Dendritic cell treated with granulocyte-macrophage colony-stimulating factor and Interleukin-4, amounts not matched to agents 40 ng/mL and 50 ng/mL, for 4 days (primary cell): ENCODE data around the gene SLC25A47.
"Not testable (repeated sequence)": the region's sequence is repeated elsewhere in the genome, so short reads cannot be mapped to it uniquely, and the experiment has no call there.

ENCODE experiments used
- H3K27ac Mint-ChIP-seq: one replicate; pipeline ENCODE4 v1.8.0; 2022; ENCODE audit warnings: mild to moderate bottlenecking, mixed read lengths
- H3K27me3 Mint-ChIP-seq: one replicate; pipeline ENCODE4 v1.8.0; 2022; ENCODE audit warnings: mild to moderate bottlenecking, mixed read lengths
- H3K36me3 Mint-ChIP-seq: one replicate; pipeline ENCODE4 v1.8.0; 2022; ENCODE audit warnings: low read depth, mixed read lengths
- H3K4me1 Mint-ChIP-seq: one replicate; pipeline ENCODE4 v1.8.0; 2022; ENCODE audit warnings: low read depth, mixed read lengths
- H3K4me3 Mint-ChIP-seq: one replicate; pipeline ENCODE4 v1.8.0; 2022; ENCODE audit warnings: mild to moderate bottlenecking, moderate library complexity, mixed read lengths
- H3K9me3 Mint-ChIP-seq: one replicate; pipeline ENCODE4 v1.8.0; 2022; ENCODE audit warnings: mixed read lengths
- intact Hi-C: fragments of 100-400 bp; cut with micrococcal nuclease; formaldehyde crosslinking; loops from one replicate; pipeline ENCODE4 v1.15.0; 2022

Gene SLC25A47

GRCh38 chr14:100293497-100294212, 29.5 kb upstream of the SLC25A47 start:
- peaks cover 66% of the 10 kb centered on the region for H3K36me3 Mint-ChIP-seq
- intact Hi-C loops = no loop called here
- no peaks in the 10 kb centered on the region for H3K27me3 Mint-ChIP-seq
- no peak overlapping the region for H3K4me3 Mint-ChIP-seq
- H3K4me1 Mint-ChIP-seq = peaks cover 53% of the 10 kb centered on the region
- no peaks in the 10 kb centered on the region for H3K9me3 Mint-ChIP-seq
- H3K27ac Mint-ChIP-seq = no peak overlapping the region

- no peaks in the 10 kb centered on the region for H3K27me3 Mint-ChIP-seq
- H3K36me3 Mint-ChIP-seq = peaks cover 66% of the 10 kb centered on the region
- no peak overlapping the region for H3K27ac Mint-ChIP-seq
- H3K4me1 Mint-ChIP-seq = peaks cover 60% of the 10 kb centered on the region
- intact Hi-C loops = no loop called here
- no peaks in the 10 kb centered on the region for H3K9me3 Mint-ChIP-seq
- H3K4me3 Mint-ChIP-seq = no peak overlapping the region
Measured at GRCh38 chr14:100294213-100294962, 28.8 kb upstream of the SLC25A47 start.

GRCh38 chr14:100294963-100295330, 28.2 kb upstream of the SLC25A47 start:
- Mint-ChIP-seq H3K9me3 (no peaks in the 10 kb centered on the region), H3K4me1 (peaks cover 64% of the 10 kb centered on the region), H3K4me3 (no peak overlapping the region), H3K36me3 (peaks cover 64% of the 10 kb centered on the region), H3K27ac (peak overlapping the region; percentile 84), H3K27me3 (no peaks in the 10 kb centered on the region)
- intact Hi-C loops = no loop called here

DNA sequence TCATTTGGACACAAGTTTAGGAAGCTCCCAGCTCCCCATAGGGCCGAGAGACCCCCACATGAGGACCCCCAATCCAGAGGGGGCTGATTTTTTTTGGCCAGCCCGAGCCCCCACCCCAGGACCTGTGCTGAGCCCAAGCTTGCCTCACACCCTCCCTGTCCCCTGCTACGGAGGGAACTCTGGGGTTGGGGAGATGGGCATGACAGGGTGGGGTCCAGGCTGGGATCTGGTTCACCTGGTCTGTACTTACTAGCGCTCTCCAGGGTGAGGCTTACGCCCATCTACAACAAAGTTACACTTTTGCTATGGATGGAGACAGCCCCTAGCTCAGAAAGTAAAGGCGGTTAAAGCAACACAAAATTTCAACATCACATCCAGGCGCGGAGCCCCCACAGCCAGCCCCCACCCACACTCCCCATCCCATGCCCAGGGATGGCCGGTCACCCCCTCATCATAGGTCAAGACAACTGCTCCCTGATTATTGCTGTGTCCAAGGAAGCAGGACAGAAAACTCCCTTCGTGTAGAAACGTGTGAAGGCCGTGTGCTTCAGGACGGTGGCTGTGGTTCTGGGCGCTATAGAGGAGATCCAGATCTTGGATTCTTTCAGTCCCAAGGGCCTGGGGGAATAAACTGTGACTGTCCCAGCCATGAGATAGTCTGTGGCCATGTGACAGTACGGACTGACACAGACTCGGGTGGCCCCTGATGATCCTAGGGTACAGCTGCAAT, 27.6 kb upstream of the SLC25A47 start:
- intact Hi-C loops = no loop called here
- no peaks in the 10 kb centered on the region for H3K9me3 Mint-ChIP-seq
- no peaks in the 10 kb centered on the region for H3K27me3 Mint-ChIP-seq
- no peak overlapping the region for H3K4me3 Mint-ChIP-seq
- H3K27ac Mint-ChIP-seq = peak overlapping the region; percentile 84
- H3K36me3 Mint-ChIP-seq = peaks cover 58% of the 10 kb centered on the region
- peaks cover 58% of the 10 kb centered on the region for H3K4me1 Mint-ChIP-seq

- Mint-ChIP-seq H3K9me3 (no peaks in the 10 kb centered on the region), H3K4me1 (peaks cover 51% of the 10 kb centered on the region), H3K4me3 (peak overlapping the region; percentile 20), H3K27me3 (no peaks in the 10 kb centered on the region), H3K27ac (peak overlapping the region; percentile 84), H3K36me3 (peaks cover 52% of the 10 kb centered on the region)
- intact Hi-C loops = no loop called here
Measured at GRCh38 chr14:100296106-100296651, 27.0 kb upstream of the SLC25A47 start.

- Mint-ChIP-seq H3K4me3 (peak overlapping the region; percentile 62), H3K4me1 (peaks cover 53% of the 10 kb centered on the region), H3K27ac (peak overlapping the region; percentile 84), H3K36me3 (peaks cover 46% of the 10 kb centered on the region)
- H3K27me3 Mint-ChIP-seq, intact Hi-C loops, H3K9me3 Mint-ChIP-seq: not testable (repeated sequence)
Measured at GRCh38 chr14:100296729-100297128, 26.4 kb upstream of the SLC25A47 start.

DNA sequence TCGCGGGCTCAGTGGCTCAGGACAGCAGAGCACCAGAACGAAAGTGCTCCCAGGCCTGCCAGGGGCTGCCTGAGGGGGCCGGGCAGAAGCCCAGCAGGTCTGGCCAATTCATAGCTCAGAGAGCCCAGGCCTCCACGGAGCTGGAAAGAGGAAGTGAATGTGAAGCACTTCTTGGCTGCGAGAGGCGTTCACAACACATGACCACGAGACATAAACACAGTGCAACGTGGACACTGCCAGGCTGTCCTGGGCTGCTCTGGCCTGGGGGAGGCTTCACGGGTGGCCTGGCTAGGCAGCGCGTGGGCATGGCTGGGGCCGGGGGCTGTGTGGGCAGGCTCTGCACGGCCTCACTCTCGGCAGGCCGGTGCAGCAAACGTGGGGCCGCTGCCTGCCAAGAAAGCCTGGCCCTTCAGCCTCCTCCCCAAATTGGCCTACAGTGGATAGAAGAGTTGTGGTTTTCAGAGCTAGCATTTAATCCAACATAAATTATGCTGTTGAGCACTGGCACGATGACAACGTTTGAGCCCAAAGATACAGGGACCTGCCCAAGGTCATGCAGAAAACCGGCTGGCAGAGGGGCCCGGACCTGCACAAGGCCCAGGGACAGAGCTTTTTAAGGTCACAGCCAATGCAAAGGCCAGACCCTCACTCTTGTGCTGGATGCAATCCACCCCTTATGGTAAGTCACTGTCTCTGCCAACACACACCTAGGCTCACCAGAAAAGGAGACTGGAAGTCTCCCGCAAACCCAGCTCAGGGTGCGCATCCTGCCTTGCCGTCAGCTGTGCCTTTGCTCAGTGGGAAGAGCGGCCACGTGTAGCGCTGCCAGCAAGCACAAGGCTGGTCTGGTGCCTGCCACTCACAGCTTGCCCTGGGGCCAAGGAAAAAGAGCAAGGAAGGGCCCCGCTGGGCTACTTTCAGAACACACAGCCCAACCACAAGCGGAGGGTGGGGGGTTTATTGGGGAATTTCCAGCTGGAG, 25.5 kb upstream of the SLC25A47 start:
- H3K4me1 Mint-ChIP-seq = peaks cover 59% of the 10 kb centered on the region
- intact Hi-C loops = no loop called here
- peaks cover 40% of the 10 kb centered on the region for H3K36me3 Mint-ChIP-seq
- H3K27ac Mint-ChIP-seq = peak overlapping the region; percentile 84
- H3K9me3 Mint-ChIP-seq = no peaks in the 10 kb centered on the region
- peak overlapping the region; percentile 62 for H3K4me3 Mint-ChIP-seq
- H3K27me3 Mint-ChIP-seq = no peaks in the 10 kb centered on the region

- Mint-ChIP-seq H3K9me3 (no peaks in the 10 kb centered on the region), H3K4me3 (no peak overlapping the region), H3K4me1 (peaks cover 70% of the 10 kb centered on the region), H3K27me3 (no peaks in the 10 kb centered on the region), H3K27ac (peak overlapping the region; percentile 84), H3K36me3 (peaks cover 36% of the 10 kb centered on the region)
- intact Hi-C loops = no loop called here
Measured at GRCh38 chr14:100298551-100299237, 24.4 kb upstream of the SLC25A47 start.

DNA sequence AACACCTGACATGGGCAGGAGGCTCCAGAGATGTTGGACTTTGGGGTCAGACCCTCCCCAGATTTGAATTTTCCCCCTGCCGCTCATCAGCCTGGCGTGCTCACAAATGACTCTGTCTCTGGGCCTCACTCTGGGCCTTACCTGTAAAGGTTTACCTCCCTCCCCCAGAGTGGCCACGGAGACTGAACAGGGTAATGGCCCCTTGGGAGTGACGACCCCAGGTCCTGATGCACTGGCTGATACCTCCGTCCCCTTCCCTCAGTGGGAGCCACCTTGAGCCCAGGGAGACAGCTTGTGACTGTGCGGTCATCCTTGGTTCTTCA, 23.9 kb upstream of the SLC25A47 start:
- peaks cover 36% of the 10 kb centered on the region for H3K36me3 Mint-ChIP-seq
- intact Hi-C loops = no loop called here
- H3K4me3 Mint-ChIP-seq = no peak overlapping the region
- no peak overlapping the region for H3K27ac Mint-ChIP-seq
- H3K4me1 Mint-ChIP-seq = peaks cover 75% of the 10 kb centered on the region
- H3K27me3 Mint-ChIP-seq = no peaks in the 10 kb centered on the region
- H3K9me3 Mint-ChIP-seq = no peaks in the 10 kb centered on the region

GRCh38 chr14:100302616-100303015, 20.5 kb upstream of the SLC25A47 start:
- Mint-ChIP-seq H3K4me3 (no peak overlapping the region), H3K27me3 (no peaks in the 10 kb centered on the region), H3K27ac (no peak overlapping the region), H3K9me3 (no peaks in the 10 kb centered on the region), H3K36me3 (peaks cover 39% of the 10 kb centered on the region), H3K4me1 (peaks cover 67% of the 10 kb centered on the region)
- intact Hi-C loops = no loop called here

- Mint-ChIP-seq H3K4me1 (peaks cover 67% of the 10 kb centered on the region), H3K36me3 (peaks cover 33% of the 10 kb centered on the region), H3K9me3 (no peaks in the 10 kb centered on the region), H3K4me3 (no peak overlapping the region), H3K27ac (peak overlapping the region; percentile 92), H3K27me3 (no peaks in the 10 kb centered on the region)
- intact Hi-C loops = no loop called here
Measured at GRCh38 chr14:100303179-100303578, 20.0 kb upstream of the SLC25A47 start.

DNA sequence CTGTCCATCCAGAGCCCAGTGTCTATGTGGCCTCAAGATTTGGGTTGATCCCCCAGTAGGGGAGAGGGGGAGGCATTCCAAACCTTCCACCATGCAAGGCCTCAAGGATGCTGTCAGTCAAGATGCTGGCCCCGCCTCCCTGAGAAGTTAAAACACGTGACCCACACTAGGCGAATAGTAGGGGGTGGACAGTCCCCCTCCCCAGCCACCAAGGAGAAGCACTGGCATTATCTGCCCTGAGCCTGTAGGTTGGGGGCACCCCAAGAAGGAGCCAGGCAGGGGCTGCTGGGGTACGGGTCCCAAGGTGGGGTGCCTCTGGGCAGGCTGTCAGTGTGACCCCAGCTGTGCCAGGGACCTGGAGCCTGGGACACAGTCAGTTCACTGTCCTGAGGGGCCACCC, 19.2 kb upstream of the SLC25A47 start:
- Mint-ChIP-seq H3K27me3 (peaks cover 3% of the 10 kb centered on the region), H3K9me3 (no peaks in the 10 kb centered on the region), H3K36me3 (peaks cover 26% of the 10 kb centered on the region), H3K4me1 (peaks cover 67% of the 10 kb centered on the region), H3K27ac (peak overlapping the region; percentile 92), H3K4me3 (no peak overlapping the region)
- intact Hi-C loops = no loop called here
